ENCODE measurements around the gene PHF20. TPM values are rescaled to one million over a fixed set of nuclear protein-coding genes. Genes with fewer than 3 reads are reported as not detected.

The PHF20 gene
- total RNA-seq, 1 experiment from 2014 or later = 37.2 TPM

GRCh38 chr20:35771367-35771688 lies 487 bp upstream of the PHF20 start:
- intact Hi-C loops (cut with micrococcal nuclease) = loop anchor here (2.0 kb wide), 1 partner anchor 181 kb away; no protein-coding TSS in a partner anchor
- TF ChIP-seq EZH2phosphoT487 (IDR thresholded peaks at IDR 0.05; ENCODE audit: borderline replicate concordance, low read length) = no peak
- TF ChIP-seq CTCF (conservative IDR thresholded peaks at IDR 0.05; ENCODE audit: low read depth, low read length) = no peak
- no peak for TF ChIP-seq EZH2 (IDR thresholded peaks at IDR 0.05; ENCODE audit: low read length, unreplicated experiment)
- ATAC-seq (no peak), DNase-seq (no peak)
- H3K4me2 ChIP-seq (ENCODE audit: low read length) = peak overlapping the region; percentile 18; the same call in 1 of the 2 replicates
- peak overlapping the region; percentile 32; the same call in 1 of the 2 replicates for H2AFZ ChIP-seq (ENCODE audit: low read length)
- H3K27me3 ChIP-seq (ENCODE audit: low read length) = no peaks in the 10 kb centered on the region
- ChIA-PET POLR2A (ENCODE audit: unreplicated experiment) (interaction anchor here (0.6 to 2.1 kb wide), 2 partner anchors 10 to 29 kb away, joined by 4 to 19 read pairs; partner anchors contain the start of gene RBM39), CTCF (no interaction called here)
- H3K9me3 ChIP-seq (ENCODE audit: low read length) = no peaks in the 10 kb centered on the region
- no peak overlapping the region for H3K4me3 ChIP-seq (ENCODE audit: low read length)
- H3K9ac ChIP-seq (ENCODE audit: low read length) = no peak overlapping the region
- no peaks in the 10 kb centered on the region for H3K9me2 ChIP-seq (replicated peaks; ENCODE audit: low read length)
- peaks cover 29% of the 10 kb centered on the region for H3K4me1 ChIP-seq (ENCODE audit: insufficient read depth, low read length)
- TSS peak; percentile 58 for BruUV-seq (replicated peaks)
- 0 out of 2 replicates have a peak, but pooled peaks cover 4% of the 10 kb centered on the region for H4K20me1 ChIP-seq (ENCODE audit: low read length)
- H3K79me2 ChIP-seq (ENCODE audit: low read length) = peaks cover 40% of the 10 kb centered on the region
- H3F3A ChIP-seq (ENCODE audit: low read length, unreplicated experiment) = no peaks in the 10 kb centered on the region
- no peak overlapping the region for H3K27ac ChIP-seq (ENCODE audit: low read length)
- H3K36me3 ChIP-seq (ENCODE audit: low read depth, low read length) = peaks cover 9% of the 10 kb centered on the region; the same call in 1 of the 2 replicates

- DNase-seq = no peak
- Histone ChIP-seq H3K4me2 (ENCODE audit: low read length) (peak overlapping the region; percentile 97), H3K36me3 (ENCODE audit: low read depth, low read length) (peaks cover 9% of the 10 kb centered on the region; the same call in 1 of the 2 replicates), H2AFZ (ENCODE audit: low read length) (no peak overlapping the region), H3K79me2 (ENCODE audit: low read length) (peaks cover 53% of the 10 kb centered on the region), H3K9me2 (replicated peaks; ENCODE audit: low read length) (no peaks in the 10 kb centered on the region), H3K4me1 (ENCODE audit: insufficient read depth, low read length) (peaks cover 33% of the 10 kb centered on the region), H3K9ac (ENCODE audit: low read length) (peak overlapping the region; percentile 80), H3F3A (ENCODE audit: low read length, unreplicated experiment) (no peaks in the 10 kb centered on the region), H3K4me3 (ENCODE audit: low read length) (peak overlapping the region; percentile 88), H3K27me3 (ENCODE audit: low read length) (no peaks in the 10 kb centered on the region), H3K27ac (ENCODE audit: low read length) (no peak overlapping the region; the same call in 1 of the 2 replicates), H3K9me3 (ENCODE audit: low read length) (no peaks in the 10 kb centered on the region), H4K20me1 (ENCODE audit: low read length) (0 out of 2 replicates have a peak, but pooled peaks cover 11% of the 10 kb centered on the region)
- no peak for ATAC-seq
- CTCF ChIA-PET = interaction anchor here (0.5 kb wide), 1 partner anchor 220 kb away, joined by 4 read pairs; no protein-coding TSS in a partner anchor
- POLR2A ChIA-PET (ENCODE audit: unreplicated experiment) = interaction anchor here (0.5 to 2.1 kb wide), 4 partner anchors 30 to 255 kb away, joined by 4 to 19 read pairs (median 6); partner anchors contain the start of gene RBM39
- intact Hi-C loops (cut with micrococcal nuclease) = loop anchor here (1.0 kb wide), 1 partner anchor 112 kb away; no protein-coding TSS in a partner anchor
- TF ChIP-seq CTCF (conservative IDR thresholded peaks at IDR 0.05; ENCODE audit: low read depth, low read length) = no peak
- no peak for TF ChIP-seq EZH2 (IDR thresholded peaks at IDR 0.05; ENCODE audit: low read length, unreplicated experiment)
- no peak for TF ChIP-seq EZH2phosphoT487 (IDR thresholded peaks at IDR 0.05; ENCODE audit: borderline replicate concordance, low read length)
- TSS peak; percentile 63 for BruUV-seq (replicated peaks)
Measured at GRCh38 chr20:35772563-35773058, 796 bp downstream of the PHF20 start.
